ENCODE results near the gene ANGPTL7.

The ANGPTL7 gene

GRCh38 chr1:11168731-11169130, 20.4 kb upstream of the ANGPTL7 start:
- DNase-seq (ENCODE audit: extremely low read depth, low read depth) = no peak
- H3K4me3 ChIP-seq (replicated peaks; ENCODE audit: low read depth, low read length) = no peak overlapping the region
- TF ChIP-seq, protein P1, sequence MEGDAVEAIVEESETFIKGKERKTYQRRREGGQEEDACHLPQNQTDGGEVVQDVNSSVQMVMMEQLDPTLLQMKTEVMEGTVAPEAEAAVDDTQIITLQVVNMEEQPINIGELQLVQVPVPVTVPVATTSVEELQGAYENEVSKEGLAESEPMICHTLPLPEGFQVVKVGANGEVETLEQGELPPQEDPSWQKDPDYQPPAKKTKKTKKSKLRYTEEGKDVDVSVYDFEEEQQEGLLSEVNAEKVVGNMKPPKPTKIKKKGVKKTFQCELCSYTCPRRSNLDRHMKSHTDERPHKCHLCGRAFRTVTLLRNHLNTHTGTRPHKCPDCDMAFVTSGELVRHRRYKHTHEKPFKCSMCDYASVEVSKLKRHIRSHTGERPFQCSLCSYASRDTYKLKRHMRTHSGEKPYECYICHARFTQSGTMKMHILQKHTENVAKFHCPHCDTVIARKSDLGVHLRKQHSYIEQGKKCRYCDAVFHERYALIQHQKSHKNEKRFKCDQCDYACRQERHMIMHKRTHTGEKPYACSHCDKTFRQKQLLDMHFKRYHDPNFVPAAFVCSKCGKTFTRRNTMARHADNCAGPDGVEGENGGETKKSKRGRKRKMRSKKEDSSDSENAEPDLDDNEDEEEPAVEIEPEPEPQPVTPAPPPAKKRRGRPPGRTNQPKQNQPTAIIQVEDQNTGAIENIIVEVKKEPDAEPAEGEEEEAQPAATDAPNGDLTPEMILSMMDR (IDR thresholded peaks at IDR 0.05; ENCODE audit: low read depth, low read length, missing control alignments) = no peak

DNA sequence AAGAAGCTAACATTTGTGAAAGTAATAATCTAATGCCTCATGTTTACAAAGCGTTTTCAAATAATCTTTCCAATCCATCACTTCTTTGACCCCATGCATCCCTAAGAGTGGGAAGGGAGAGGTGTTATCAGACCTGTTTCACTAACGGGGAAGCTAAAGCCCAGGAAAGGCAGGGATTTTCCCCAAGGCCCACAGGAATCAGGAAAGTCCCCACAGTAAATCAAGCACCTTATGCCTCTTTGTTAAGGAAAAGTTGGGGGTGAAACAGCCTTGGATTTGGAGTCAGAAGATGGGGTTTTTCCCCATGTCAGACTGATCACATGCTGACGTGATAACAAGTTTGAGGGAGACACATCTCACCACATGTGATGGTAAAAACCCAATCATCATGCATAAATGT, 20.0 kb upstream of the ANGPTL7 start:
- DNase-seq (ENCODE audit: extremely low read depth, low read depth) = no peak
- TF ChIP-seq, protein P1 (IDR thresholded peaks at IDR 0.05; ENCODE audit: low read depth, low read length, missing control alignments) = no peak
- no peak overlapping the region for H3K4me3 ChIP-seq (replicated peaks; ENCODE audit: low read depth, low read length)

DNA sequence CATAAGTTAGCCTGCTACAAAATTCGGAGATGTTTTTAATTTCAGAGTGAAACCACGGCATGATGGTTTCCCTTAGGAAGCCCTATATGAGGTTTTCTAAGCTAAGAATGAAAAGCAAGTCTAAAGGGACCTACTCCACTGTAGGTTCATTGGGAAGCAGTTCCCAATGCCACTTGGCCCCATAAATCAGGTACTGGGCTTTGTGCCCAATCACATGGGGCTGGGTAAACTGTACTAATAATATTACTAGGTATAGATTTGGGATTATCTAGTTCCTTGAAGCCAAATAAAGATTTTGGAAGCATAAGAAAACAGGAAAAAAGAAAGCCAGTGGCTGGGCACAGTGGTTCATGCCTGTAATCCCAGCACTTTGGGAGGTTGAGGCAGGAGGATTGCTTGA, 19.1 kb upstream of the ANGPTL7 start:
- TF ChIP-seq, protein P1 (IDR thresholded peaks at IDR 0.05; ENCODE audit: low read depth, low read length, missing control alignments) = no peak
- DNase-seq (ENCODE audit: extremely low read depth, low read depth) = no peak

GRCh38 chr1:11174261-11174942, 14.8 kb upstream of the ANGPTL7 start:
- no peak for DNase-seq (ENCODE audit: extremely low read depth, low read depth)
- TF ChIP-seq, protein P1 (IDR thresholded peaks at IDR 0.05; ENCODE audit: low read depth, low read length, missing control alignments) = no peak
- H3K4me3 ChIP-seq (replicated peaks; ENCODE audit: low read depth, low read length) = no peak overlapping the region

More for the DNA sequence above, 19.1 kb upstream of the ANGPTL7 start:
- no peak overlapping the region for H3K4me3 ChIP-seq (replicated peaks; ENCODE audit: low read depth, low read length)

GRCh38 chr1:11175461-11175860, 13.7 kb upstream of the ANGPTL7 start:
- TF ChIP-seq, protein P1 (IDR thresholded peaks at IDR 0.05; ENCODE audit: low read depth, low read length, missing control alignments) = no peak
- no peak for DNase-seq (ENCODE audit: extremely low read depth, low read depth)
- no peak overlapping the region for H3K4me3 ChIP-seq (replicated peaks; ENCODE audit: low read depth, low read length)

- DNase-seq (ENCODE audit: extremely low read depth, low read depth) = no peak
- H3K4me3 ChIP-seq (replicated peaks; ENCODE audit: low read depth, low read length) = no peak overlapping the region
- TF ChIP-seq, protein P1 (IDR thresholded peaks at IDR 0.05; ENCODE audit: low read depth, low read length, missing control alignments) = no peak
Measured at GRCh38 chr1:11176081-11176706, 13.0 kb upstream of the ANGPTL7 start.

All from HFF-Myc (cell line).